DMS153 treated with DMSO at 0.1 percent for 48 hours (cell line): ENCODE data around the gene PIEZO1.

ENCODE experiments used
- DNase-seq: peaks from one replicate; lab custom pipeline; 2025; ENCODE audit not compliant: unreplicated experiment; lab: John Stamatoyannopoulos, UW

Gene PIEZO1

DNA sequence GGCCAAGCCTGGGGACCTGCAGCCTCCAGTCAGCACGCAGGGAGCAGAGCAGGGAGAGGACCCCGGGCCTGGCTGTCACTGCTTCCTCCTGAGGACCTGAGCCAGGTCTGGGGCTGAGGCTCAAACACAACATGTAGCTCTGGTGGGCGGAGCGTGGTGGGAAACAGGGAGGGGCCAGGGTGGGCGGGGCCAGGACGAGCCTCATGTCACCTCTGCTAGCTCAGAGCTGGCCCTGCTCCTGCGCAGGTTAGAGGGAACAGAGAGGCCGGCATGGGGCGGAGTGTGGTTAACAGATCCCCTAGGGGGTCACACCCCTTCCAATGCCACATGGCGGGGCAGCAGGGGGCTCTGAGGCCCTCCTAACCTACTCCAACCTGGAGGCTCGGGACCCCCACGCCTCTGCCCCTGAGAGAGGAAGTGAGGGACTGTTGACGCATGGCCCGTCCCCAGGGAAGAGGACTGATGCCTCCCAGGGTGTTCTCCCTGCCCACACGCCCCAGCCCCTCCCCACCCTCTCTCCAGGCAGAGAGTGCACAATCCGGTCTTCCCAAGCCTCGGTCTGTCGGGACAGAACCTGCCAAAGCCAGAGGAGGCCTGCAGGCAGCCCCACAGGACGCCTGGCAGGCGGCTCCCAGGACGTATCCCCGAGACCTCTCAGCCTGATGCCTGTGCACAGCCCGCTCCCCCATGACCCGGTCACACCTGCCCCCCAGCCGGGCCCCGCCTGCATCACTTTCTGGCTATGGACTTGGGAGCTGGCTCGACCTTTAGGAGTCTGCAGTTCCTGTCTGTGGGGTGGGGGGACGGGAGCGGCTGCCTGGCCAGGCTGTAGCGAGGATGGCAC is 15.2 kb downstream of the PIEZO1 start:
- peak; percentile 42 for DNase-seq

DNA sequence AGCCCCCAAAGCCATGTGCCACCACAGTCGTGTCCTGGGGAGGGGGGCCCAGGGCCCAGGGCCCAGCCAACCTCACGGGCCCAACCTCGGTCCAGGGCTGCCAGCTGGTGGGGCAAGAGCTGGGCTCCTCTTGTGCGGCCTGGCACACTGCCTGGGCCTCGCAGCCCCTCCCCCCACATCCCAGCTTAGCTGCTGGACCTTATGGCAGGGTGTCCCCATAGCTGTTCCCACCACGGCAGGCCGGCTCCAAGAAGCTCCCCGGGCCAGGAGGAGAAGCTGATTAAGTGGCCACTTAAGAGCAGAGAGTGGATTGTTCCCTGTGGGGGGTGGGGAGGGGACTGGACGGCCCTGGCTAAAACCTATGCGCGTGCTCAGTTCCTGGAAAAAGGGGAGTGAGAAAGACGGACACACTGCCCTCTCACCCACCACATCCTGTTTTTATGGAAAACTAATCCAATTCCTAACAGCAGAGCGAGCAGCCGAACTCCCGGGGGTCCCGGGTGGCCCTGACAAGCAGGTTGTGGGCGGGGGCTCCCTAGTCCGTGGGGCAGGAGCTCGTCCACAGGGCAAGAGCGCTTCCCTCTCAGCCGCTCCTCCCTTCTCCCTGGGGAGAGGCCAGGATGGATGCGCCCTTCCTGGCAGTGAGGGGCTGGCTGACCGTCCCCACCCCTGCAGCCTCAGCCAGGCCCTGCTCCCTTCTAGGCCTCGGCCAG is 16.8 kb downstream of the PIEZO1 start:
- DNase-seq, result no peak

DNA sequence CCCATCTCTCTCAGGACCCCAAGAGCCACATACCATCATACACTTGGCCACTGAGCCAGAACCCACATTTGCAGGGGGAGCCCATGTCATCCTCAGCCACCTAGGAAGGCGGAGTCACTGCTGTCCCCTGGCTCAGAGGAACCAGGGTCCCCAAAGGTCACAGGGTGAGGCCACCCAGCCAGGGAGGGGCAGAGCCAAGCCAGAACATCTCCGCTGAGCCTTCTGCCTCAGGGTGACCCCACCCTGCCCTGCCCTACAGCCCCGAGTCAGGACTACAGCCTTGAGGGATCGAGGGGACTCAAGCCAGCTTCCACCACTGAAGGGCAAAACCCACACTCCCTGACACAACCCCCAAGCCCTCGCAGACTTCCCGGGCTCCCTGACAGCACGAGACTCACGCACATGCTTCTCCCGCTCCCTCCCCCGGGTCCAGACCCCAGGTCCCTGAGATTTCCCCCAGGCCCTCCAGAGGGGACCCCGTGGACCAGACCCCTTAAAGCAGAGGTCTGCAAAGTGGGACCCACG is 17.4 kb downstream of the PIEZO1 start:
- DNase-seq, result no peak

DNA sequence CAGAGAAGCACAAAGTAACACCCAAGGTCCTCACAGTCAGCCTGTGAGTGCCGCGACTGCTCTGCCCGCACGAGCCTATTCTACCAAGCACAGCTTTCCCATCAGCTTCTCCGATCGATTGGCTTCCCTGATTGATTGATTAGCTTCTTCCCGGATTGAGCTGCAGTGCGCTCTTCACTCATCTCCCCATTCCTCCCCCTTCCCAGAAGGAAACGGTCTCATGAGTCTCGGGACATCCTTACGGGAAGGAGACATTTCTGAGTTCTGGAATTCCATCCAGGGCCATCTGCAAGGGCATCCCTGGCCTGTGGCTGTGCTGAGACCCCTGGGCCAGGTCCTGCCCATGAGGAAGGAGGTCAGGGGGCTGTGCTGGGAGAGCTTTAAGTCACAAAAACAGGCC is 18.0 kb downstream of the PIEZO1 start:
- DNase-seq, result no peak

DNA sequence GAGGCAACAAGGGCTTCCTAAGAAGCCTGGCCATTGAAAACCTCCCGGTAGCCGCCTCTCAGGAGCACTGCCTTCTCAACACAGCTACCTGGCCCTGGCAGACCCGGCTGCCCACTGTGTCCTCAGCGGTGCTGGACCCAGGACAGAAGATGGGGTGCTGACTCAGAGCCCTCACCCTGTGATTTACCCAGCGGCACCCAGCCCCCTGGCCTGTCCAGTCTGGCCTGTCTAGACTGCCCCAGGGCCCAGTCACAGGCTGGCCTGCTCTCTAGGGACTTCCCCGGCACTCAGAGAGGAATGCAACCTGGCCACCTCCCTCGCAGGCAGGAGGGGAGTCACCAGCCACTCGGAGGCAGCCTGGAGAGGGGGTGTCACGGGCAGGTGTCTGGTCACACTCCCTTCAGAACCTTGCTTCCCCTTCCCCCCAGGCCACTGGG is 20.1 kb downstream of the PIEZO1 start:
- no peak for DNase-seq

DNA sequence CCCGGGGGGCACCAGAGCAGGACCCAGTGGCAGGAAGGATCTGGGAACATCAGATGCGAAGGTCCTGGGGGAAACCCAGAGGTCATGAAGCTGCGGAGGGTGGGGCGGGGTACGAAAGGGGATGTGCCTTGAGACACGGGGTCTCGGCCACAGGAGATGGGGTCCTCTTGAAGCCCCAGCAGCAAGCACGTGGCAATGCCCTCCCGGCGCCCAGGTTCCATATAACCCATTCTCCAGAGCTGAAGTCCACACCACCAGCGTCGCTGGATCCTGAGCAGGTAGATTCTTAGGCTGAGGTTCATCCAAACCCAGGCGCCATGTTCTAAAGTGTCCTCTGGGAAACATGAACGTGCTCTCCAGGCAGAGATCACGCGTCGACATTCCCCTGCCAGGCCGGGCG is 20.9 kb downstream of the PIEZO1 start:
- no peak for DNase-seq

DNA sequence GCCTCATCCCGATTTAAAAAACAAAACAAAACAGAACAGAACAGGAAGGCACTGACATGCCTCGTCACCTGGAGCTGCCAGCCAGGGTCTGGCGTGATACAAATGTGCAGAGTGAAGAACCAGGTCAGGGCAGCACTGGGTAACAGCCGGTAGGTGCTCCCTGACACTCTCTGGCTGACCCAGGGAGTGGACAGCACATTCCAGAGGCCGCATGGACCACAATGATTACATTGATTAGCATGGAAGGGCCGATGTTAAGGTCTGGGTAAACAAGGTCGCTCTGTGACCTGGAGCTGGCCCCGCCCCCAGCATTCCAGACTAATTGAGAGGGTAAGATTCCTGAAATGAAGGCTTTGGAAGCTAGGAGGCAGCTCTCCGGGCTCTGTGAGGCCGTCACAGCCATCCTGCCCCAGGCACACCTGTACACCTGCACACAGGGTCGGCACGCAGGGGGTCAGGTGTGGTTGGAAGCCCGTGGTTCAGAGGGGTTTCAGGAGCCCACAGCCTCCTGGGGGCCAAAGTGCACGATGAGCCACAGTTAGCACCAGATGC is 21.4 kb downstream of the PIEZO1 start:
- DNase-seq, result no peak

DNA sequence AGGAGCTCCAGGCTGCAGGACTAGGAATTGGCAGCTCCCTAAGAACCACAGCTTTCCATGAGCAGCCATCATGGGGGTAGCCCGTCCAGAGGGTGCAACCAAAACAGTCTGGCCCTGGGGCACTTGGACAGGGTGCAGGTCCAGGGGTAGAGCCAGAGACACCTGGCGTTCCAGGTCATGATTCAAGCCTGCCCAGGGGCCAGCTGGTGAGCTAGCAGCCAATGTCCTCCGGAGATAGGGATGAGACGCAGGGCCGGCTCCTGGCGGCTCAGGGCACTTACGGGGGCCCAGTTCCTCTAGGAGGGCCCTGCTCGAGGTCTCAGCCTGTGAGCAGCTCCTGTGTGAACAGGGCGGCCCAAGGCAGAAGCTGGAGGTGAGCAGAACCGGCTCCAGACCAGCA is 22.1 kb downstream of the PIEZO1 start:
- DNase-seq, result no peak

DNA sequence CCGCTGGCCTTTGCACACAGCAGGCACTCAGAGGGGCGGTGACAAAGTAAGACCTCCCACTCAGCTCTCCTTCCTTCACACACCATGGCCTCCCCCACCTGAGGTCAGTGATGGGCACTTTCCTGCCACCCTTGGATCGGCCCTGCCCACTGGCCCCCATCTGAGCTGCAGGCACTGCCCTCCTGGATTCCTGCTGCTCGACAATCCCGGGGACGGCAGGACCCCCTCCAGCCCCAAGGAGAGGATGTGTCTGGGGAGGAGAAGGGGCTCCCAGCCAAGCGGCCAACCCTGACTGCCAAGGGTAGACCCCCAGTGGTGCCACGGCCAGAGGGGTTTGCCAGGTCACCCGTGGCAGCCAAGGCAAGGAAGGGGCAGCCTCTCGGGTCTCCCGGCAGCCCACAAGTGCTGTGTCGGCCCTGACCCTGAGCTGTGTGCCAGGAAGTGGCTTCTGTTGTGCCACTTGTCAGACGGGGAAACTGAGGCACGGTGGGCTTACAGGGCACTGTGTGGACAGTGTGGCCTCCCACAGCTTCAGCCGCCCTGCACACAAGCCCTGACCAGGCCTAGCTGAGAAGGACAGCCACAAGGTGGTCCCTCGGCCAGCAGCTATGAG is 22.7 kb downstream of the PIEZO1 start:
- no peak for DNase-seq

DNA sequence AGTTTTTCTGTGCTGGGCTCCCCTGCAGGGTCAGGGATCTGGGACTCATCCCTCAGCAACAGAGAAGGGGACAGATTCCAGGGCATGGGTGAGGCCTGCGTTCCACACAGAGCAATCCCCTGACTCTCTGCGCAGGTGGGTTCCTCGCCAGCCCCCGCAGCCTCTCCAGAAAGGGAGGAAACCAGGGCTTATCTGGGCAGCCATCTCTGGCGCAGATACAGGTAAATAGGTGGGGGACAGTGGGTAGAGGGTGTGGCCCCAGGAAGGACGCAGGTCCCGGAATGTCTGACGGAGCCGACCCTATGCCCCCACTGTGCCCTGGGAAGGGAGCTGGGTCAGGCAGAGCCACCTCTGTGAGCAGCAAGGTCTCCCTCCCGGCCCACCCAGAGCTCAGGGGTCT is 23.2 kb downstream of the PIEZO1 start:
- DNase-seq, result no peak

DNA sequence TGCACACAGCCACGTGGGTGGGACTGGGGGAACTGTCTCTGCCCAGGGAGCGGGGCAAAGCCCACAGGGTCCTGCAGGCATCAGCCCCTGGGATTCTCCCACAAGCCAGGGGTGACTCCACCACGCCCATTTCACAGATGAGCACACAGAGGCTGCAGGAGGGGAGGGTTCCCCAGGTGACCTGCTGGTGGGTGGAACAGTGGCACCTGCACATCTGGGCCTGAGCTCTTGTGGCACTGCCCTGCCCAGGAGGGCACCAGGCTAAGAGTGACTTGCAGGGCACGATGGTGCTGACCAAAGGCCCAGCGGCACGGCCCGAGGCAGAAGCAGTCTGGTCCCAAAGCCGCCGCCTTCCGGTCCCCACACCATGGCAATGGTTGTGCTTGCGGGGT is 23.9 kb downstream of the PIEZO1 start:
- DNase-seq, result no peak

DNA sequence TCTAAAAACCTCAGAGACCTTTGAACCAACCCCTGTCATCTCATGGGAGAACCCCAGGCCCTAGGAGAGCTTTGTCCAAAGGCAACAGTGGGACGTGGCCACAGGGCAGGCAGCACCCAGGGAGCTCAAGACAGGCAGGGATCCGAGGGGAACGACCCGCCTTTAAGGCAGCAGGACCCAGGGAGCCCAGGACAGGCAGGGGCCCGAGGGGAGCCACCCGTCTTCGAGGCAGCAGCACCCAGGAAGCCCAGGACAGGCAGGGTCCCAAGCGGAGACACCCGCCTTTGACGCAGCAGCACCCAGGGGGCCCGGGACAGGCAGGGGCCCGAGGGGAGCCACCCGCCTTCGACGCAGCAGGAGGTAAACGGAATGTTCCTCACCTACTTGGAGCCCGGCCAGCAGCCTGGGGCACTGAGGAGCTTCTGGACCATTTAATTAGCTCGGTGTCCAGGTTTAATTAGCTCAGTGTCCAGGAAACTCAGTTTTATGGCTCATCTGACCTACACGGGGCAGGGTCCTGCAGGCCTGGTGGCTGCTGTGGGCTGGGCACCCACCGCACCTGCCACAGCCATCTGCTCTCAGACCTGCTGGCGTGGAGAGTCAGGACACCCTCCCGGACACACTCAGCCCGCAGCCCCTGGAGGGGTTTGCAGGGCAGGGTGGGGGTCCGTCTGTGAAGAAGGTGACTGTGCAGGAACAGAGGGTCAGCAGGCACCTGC is 24.4 kb downstream of the PIEZO1 start:
- no peak for DNase-seq

DNA sequence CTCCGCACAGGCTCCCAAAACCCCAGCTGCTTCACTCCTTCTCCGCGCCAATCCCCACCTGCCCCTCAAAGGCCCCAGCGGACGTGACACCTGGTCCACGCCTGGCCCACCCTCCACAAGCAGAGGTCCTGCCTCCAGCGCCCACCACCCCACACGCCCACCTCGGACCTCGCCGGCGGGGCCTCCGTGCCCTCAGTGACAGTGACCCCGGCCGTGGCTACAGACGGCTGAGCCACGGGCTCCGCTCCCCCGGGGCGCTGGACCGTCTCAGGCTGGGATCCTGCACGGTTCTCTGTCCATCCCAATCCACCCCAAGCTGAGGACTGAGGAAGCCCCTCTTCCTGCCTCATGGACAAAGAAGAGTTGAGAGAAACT is 25.1 kb downstream of the PIEZO1 start:
- DNase-seq, result no peak

DNA sequence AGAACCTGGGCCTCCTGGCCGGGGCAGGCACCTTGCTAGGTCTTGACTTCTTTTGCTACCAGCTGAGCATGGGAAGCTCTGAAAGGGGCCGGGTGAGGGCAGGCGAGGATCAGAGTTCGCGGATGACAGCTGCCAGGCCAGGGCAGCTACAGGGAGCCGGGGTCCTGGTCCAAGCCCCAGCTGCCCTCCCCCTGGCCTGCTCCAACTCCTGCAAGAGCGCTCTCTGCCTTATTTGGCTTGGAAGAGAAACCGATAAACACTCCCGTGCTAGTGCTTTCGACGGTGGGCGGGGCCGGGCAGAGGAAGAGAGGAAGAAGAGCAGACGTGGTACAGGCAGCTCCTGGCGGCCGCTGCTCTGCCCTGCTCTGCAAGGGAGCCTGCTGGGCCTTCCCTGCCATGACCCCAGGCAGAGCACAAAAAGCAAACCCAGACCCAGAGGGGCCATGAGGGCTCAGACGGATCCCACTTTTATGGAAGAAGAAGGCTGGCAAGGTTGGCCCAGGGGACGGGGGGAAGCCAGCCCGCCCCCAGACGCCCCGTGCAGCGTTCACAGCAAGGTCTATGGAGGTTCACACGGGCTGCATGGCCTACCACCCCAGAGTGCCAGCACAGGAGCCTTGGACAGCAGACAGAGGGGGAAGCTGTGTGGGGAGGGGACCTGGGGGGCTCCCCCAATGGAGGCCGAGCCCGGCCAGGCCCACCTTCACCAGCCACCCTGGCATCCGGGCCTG is 25.6 kb downstream of the PIEZO1 start:
- peak; percentile 22 for DNase-seq

DNA sequence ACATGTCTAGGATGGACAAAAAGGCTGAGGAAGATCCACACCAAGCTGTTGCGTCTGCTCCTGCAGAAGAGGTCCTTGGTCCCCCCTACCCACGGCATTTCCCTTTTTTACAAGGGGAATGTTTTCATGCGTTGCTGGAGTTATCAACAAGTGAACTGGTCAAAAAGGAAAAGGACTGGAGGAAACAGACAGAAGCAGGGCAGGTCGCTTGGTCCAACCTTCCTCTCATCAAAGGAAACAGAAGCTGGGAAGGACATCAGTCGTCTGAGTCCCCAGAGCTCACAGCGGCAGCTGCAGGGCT is 26.1 kb downstream of the PIEZO1 start:
- no peak for DNase-seq

DNA sequence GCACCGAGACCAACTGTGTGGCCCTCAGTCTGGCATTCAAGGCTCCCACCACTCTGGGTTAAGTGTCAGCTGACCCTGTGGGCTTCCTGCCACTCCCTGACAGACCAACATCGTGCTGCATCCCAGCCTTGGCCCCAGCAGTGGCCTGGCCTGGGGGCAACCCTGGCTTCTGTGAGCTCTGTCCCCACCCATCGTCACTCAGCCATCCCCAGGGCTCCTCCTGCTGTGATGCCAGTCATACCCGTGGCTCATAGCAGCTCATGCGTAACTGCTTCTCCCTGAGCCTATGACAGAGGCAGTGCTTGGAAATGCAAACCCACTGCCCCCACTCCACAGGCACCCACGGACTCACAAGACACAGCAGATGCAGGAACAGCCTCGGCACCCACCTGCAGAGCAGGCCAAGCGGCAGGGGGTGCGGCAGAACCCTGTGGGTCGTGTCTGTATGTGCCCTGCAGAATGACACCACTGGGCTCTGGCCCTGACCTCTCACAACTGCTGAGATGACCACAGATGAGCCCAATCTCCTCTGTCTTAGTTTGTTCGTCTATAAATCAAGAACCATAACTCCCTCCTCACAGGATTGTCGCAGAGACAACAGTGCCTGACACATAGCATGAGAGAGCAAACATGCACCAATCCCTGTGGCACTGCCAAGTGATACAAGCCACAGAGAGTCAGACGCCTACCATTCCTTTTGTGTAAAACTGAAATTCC is 26.6 kb downstream of the PIEZO1 start:
- no peak for DNase-seq

DNA sequence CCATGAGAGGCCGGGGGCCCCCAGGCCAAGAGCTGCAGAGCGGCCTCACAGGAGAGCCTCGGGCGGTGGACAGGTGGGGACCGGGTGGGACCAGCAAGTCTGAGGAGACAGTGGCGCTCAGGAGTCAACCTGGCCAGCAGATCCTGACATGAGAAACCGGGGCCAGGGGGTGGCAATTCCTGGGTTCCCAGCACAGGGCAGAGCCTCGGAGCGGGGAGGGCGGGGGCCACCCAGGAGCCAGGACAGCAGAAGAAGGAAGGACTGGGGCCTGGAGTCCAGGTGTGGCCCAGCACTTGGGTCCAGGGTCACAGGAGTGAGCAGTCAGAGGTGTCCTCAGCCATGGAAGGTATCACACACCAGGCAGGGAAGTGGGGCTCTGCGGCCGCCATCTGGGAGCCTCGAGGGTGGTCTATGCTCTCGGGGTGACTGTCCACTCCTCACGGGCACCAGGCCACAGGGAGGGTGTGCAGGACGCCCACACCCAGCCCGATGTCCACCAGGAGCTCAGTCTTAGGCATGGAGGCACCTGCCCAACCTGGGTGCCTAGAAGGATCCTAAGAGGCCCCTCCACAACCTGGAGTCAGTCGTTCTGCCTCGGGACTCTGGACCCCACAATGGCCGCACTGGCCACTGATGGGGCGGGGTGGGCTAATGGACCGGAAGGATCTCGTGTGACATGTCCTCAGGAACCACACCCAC is 29.1 kb downstream of the PIEZO1 start:
- no peak for DNase-seq

DNA sequence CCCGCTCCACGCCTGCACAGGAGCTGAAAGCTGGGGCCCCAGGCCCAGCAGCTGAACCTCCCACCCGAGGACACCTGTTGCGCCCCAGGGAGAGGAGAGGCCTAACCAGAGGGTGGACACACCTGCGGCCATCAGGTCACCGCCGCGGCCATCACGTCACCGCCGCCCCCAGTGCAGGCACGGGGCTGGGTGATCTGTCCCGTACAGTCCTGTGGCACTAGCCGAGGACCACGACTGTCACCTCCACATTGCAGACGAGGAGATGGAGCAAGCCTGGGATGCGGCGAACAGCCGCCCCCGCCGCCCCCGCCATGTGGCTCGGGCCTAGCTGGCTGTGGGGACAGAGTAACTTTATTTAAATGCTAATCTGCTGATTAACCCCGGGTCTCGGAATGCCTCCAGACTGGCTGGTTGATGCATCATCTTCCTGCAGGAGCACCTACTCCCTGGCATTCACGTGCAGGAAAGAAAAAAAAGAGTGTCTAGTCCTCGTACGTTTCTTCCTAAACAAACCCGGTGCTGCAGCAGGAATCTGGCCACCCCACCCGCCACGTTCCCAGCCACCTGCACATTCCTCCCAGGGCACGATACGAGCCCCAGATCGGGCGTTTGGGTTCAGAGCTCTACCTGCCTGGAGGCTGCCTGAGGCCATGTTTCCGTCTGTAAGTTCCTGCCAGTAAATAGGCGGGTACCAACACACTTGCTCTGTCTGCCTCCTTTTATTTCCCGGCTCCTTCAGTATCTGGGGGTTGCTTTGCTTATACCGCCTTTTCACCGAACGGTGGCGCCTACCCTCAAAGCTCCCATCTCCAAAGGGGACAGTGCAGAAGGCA is 29.9 kb downstream of the PIEZO1 start:
- DNase-seq, result no peak
